CD8-positive, alpha-beta memory T cell (primary cell): Measurements from ENCODE around the gene NT5C2. TPM values are rescaled to one million over a fixed set of nuclear protein-coding genes. Genes with fewer than 3 reads are reported as not detected.

ENCODE experiments used
- CTCF ChIA-PET: fragments of 350-600 bp; sonication (Branson Sonifier 250); formaldehyde crosslinking; loops from one replicate; lab custom pipeline; 2021; ENCODE audit warnings: antibody characterized with exemption; lab: Charles Lee
- POLR2A ChIA-PET: fragments of 350-600 bp; sonication (Branson Sonifier 250); formaldehyde crosslinking; loops from one replicate; lab custom pipeline; 2021; ENCODE audit warnings: antibody characterized with exemption; lab: Charles Lee
- DNase-seq, 5 donors: peaks; one replicate each; pipeline versions ENCODE4 v3.0.0 to v3.0.0-alpha.2; 2020 to 2022; ENCODE audit warnings: mixed read lengths in 1 of 5
- H3K27ac ChIP-seq: one replicate; pipeline ENCODE4 v1.7.0; 2013; ENCODE audit warnings: low read depth, mild to moderate bottlenecking, low read length, moderate library complexity
- H3K27me3 ChIP-seq: 2 replicates; pipeline ENCODE4 v1.7.0; 2013; ENCODE audit warnings: low read length, mild to moderate bottlenecking; ENCODE audit not compliant: insufficient read depth, poor library complexity, severe bottlenecking
- H3K36me3 ChIP-seq: 2 replicates; pipeline ENCODE4 v1.7.0; 2013; ENCODE audit warnings: mild to moderate bottlenecking, low read length, moderate library complexity; ENCODE audit not compliant: insufficient read depth
- H3K4me1 ChIP-seq: 2 replicates; pipeline ENCODE4 v1.7.0; 2013; ENCODE audit warnings: mild to moderate bottlenecking, low read length, moderate library complexity; ENCODE audit not compliant: insufficient read depth
- H3K4me3 ChIP-seq: 2 replicates; pipeline ENCODE4 v1.7.0; 2013; ENCODE audit warnings: mild to moderate bottlenecking, low read length
- H3K9me3 ChIP-seq: 2 replicates; pipeline ENCODE4 v1.7.0; 2013; ENCODE audit warnings: mild to moderate bottlenecking, low read length
- H3K27ac Mint-ChIP-seq, 8 donors: one replicate each; pipeline ENCODE4 v1.8.0; 2020 to 2021; ENCODE audit warnings: mixed read lengths in 8 of 8, mild to moderate bottlenecking in 6 of 8, inconsistent platforms in 3 of 8, moderate library complexity in 3 of 8
- H3K27me3 Mint-ChIP-seq, 2 donors: one replicate each; pipeline ENCODE4 v1.8.0; 2020 to 2021; ENCODE audit warnings: mixed read lengths in 2 of 2, mild to moderate bottlenecking in 1 of 2, moderate library complexity in 1 of 2
- H3K36me3 Mint-ChIP-seq, 3 donors: one replicate each; pipeline ENCODE4 v1.8.0; 2020 to 2021; ENCODE audit warnings: mixed read lengths in 3 of 3, inconsistent platforms in 1 of 3, mild to moderate bottlenecking in 1 of 3
- H3K4me1 Mint-ChIP-seq, 3 donors: one replicate each; pipeline ENCODE4 v1.8.0; 2020 to 2021; ENCODE audit warnings: mixed read lengths in 3 of 3, inconsistent platforms in 1 of 3, mild to moderate bottlenecking in 1 of 3
- H3K4me3 Mint-ChIP-seq, 7 donors: one replicate each; pipeline ENCODE4 v1.8.0; 2020 to 2021; ENCODE audit warnings: mixed read lengths in 7 of 7, mild to moderate bottlenecking in 6 of 7, moderate library complexity in 4 of 7, inconsistent platforms in 2 of 7
- H3K9me3 Mint-ChIP-seq, 5 donors: one replicate each; pipeline ENCODE4 v1.8.0; 2020 to 2022; ENCODE audit warnings: mixed read lengths in 5 of 5, mild to moderate bottlenecking in 3 of 5, moderate library complexity in 2 of 5, inconsistent platforms in 1 of 5
- polyA plus RNA-seq: library from polyadenylated mRNA; unstranded; fragments of 300-500 nt; fragmentation: Illumina TruSeq; gene quantifications from one replicate; pipeline ENCODE4 v1.2.3, GENCODE V29; 2021
- total RNA-seq, 2 experiments: library from RNA; stranded (reverse); gene quantifications; one replicate each; pipeline ENCODE4 v1.2.3, GENCODE V29; 2021

NT5C2 gene
- total and polyA plus RNA-seq, 3 experiments from 2014 or later: 45.9 to 59.8 (median 49.7) TPM

DNA sequence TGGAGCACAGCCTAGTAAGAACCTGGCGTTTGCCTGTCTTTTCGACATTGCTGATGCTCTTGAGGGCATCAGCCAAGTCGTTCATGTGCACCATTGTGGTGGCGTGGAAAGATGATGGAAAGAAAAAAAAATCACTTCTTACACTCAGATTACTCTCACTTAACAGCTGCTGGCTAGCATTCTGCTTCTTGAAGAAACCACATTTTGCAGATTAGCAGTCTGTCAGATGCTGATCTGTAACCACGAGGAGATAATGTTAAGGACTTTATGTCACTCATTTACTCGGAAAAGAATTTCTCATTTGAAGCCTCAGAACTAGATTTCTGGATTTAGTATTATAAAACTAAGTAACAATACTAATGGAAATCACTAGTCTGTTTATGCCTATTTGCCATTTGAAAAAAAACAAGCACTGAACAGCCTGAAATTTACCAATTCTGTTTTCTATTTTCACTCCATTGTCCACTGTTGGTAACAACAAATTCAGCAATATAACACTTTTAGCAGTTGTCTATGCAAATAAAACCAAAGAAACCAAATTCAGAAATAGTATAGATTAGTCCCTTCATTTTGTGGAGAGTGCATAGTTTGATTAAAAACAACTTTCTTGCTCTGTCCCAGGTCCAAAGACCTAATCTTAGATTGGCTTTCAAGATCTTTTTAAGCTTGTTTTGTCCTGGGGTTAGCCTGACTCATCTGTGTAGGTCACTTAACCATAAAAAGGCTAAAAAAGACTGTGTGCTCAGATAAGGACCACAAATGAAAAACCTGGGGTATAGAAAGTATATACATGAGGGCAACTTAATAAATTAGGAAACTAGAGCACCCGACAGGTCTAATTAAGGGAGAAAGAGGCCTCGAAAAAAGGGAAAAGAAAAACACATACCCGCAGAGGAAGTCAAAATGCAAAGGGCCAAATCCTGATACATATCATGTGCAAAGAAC is 67.5 kb downstream of the NT5C2 start:
- H3K4me3 Mint-ChIP-seq: no peak overlapping the region
- H3K27me3 Mint-ChIP-seq: no peaks in the 10 kb centered on the region
- Histone ChIP-seq H3K27me3 (no peaks in the 10 kb centered on the region), H3K9me3 (no peaks in the 10 kb centered on the region), H3K4me3 (no peak overlapping the region), H3K36me3 (no peaks in the 10 kb centered on the region), H3K27ac (no peak overlapping the region), H3K4me1 (no peaks in the 10 kb centered on the region)
- ChIA-PET CTCF (no interaction called here), POLR2A (no interaction called here)
- peaks cover 8 to 51% (median 25%) of the 10 kb centered on the region in 3 donors for H3K4me1 Mint-ChIP-seq
- no peak for DNase-seq
- H3K9me3 Mint-ChIP-seq: no peaks in the 10 kb centered on the region
- peak overlapping the region in 3 of 8 donors; percentile 1 to 76 (median 12) for H3K27ac Mint-ChIP-seq
- H3K36me3 Mint-ChIP-seq: peaks cover 2 to 24% (median 6%) of the 10 kb centered on the region in 3 donors

DNA sequence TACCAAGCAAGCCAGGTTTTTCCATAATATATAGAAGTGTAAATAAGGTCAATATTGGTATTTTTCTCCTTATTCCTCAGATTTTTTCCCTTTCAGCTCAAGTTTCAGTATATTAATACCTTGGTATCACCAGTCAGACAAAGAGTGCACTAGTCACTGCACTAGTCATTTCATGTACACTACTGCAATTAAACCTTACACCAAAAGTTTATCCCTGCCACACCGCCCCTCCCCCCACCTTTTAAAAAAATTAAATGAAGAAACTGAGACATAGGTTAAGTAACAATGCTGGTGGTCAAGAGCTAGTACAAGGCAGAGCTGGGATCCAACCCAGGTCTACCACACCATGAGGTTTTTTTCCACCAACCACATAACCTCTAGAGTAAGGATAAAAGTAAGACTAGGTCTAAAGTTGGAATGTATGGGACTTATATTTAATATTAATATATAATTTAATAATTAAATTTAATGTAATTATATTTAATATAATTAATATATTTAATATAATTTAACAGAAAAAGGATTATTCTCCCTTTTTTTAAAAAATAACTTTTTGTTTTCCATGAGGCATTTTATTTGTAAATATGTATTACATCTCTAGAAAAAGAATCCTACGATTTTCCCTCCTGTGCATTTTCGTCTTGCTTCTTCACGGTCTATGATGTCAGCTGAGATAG is 68.5 kb downstream of the NT5C2 start:
- H3K27me3 ChIP-seq: no peaks in the 10 kb centered on the region
- H3K27ac Mint-ChIP-seq: no peak overlapping the region
- no peak overlapping the region for H3K27ac ChIP-seq
- peaks cover 8 to 55% (median 25%) of the 10 kb centered on the region in 3 donors for H3K4me1 Mint-ChIP-seq
- H3K9me3 ChIP-seq: no peaks in the 10 kb centered on the region
- ChIA-PET CTCF (interaction anchor here (0.8 kb wide), 1 partner anchor 8 kb away, joined by 3 read pairs; no protein-coding TSS in a partner anchor), POLR2A (no interaction called here)
- no peak overlapping the region for H3K4me3 ChIP-seq
- no peaks in the 10 kb centered on the region for H3K27me3 Mint-ChIP-seq
- H3K36me3 Mint-ChIP-seq: peaks cover 0 to 22% (median 4%) of the 10 kb centered on the region in 3 donors
- H3K36me3 ChIP-seq: no peaks in the 10 kb centered on the region
- no peaks in the 10 kb centered on the region for H3K9me3 Mint-ChIP-seq
- no peaks in the 10 kb centered on the region for H3K4me1 ChIP-seq
- DNase-seq: no peak
- H3K4me3 Mint-ChIP-seq: no peak overlapping the region

GRCh38 chr10:103123282-103124024 is 69.6 kb downstream of the NT5C2 start:
- CTCF ChIA-PET: no interaction called here
- Histone ChIP-seq H3K9me3 (no peaks in the 10 kb centered on the region), H3K27me3 (no peaks in the 10 kb centered on the region), H3K4me3 (no peak overlapping the region), H3K27ac (no peak overlapping the region), H3K36me3 (no peaks in the 10 kb centered on the region), H3K4me1 (no peaks in the 10 kb centered on the region)
- H3K27ac Mint-ChIP-seq: peak overlapping the region in 3 of 8 donors; percentile 6 to 23 (median 12)
- POLR2A ChIA-PET: no interaction called here
- peaks cover 8 to 60% (median 25%) of the 10 kb centered on the region in 3 donors for H3K4me1 Mint-ChIP-seq
- H3K9me3 Mint-ChIP-seq: no peaks in the 10 kb centered on the region
- H3K27me3 Mint-ChIP-seq: no peaks in the 10 kb centered on the region
- H3K4me3 Mint-ChIP-seq: no peak overlapping the region
- peaks cover 0 to 22% (median 4%) of the 10 kb centered on the region in 3 donors for H3K36me3 Mint-ChIP-seq
- DNase-seq: no peak

DNA sequence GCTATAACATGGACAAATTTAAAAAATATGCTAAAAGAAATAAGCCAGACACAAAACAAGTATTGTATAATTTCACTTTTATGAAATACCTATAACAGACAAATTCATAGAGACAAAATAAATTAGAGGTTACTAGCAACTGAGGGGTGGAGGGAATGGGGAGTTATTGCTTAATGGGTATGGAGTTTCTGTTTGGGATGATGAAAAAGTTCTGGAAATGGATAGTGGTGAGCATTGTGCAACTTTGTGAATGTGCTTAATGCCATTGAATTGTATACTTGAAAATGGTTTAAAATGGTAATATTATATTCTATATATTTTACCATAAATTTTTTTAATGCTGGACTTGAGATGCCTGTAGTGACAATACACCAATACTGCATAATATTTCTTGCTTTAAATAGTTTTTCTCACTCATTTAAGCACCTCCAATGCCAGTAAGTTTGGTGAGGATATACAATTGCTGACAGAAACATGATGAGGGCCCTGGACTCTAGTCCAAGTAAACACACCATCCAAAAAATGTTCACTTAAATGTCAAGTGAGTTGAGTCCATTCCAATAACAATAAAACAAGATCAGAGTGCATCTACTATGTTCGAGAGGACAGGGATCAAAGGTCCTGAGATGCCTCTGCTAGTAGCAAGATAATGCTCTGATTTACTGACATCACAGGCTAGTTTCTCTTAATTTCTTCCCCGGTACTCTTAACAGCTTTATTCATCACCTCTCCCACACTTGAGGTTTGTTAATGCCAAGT is 71.9 kb downstream of the NT5C2 start:
- no peaks in the 10 kb centered on the region for H3K9me3 Mint-ChIP-seq
- H3K4me1 ChIP-seq: no peaks in the 10 kb centered on the region
- ChIA-PET POLR2A (no interaction called here), CTCF (no interaction called here)
- H3K4me3 ChIP-seq: no peak overlapping the region
- no peaks in the 10 kb centered on the region for H3K27me3 Mint-ChIP-seq
- no peaks in the 10 kb centered on the region for H3K36me3 ChIP-seq
- no peak overlapping the region for H3K4me3 Mint-ChIP-seq
- DNase-seq: no peak
- no peak overlapping the region for H3K27ac ChIP-seq
- no peaks in the 10 kb centered on the region for H3K9me3 ChIP-seq
- H3K4me1 Mint-ChIP-seq: peaks cover 4 to 53% (median 23%) of the 10 kb centered on the region in 3 donors
- H3K27me3 ChIP-seq: no peaks in the 10 kb centered on the region
- H3K27ac Mint-ChIP-seq: peak overlapping the region in 1 of 8 donors; percentile 63
- peaks cover 0 to 15% (median 1%) of the 10 kb centered on the region in 3 donors for H3K36me3 Mint-ChIP-seq

DNA sequence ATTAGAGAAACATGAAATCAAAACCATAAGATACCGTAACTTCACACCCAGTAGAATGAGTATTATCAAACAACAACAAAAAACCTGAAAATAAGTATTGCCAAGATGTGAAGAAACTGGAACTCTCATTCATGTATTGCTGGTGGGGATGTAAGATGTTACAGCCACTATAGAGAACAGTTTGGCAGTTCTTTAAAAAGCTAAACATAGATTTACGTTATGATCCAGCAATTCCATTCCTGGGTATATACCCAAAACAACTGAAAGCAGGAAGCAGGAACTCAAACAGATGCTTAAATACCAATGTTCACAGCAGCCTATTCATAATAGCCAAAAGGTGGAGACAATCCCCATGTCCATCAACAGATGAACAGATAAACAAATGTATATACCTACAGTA is 72.5 kb downstream of the NT5C2 start:
- H3K9me3 Mint-ChIP-seq: no peaks in the 10 kb centered on the region
- H3K27ac ChIP-seq: no peak overlapping the region
- no peak overlapping the region for H3K4me3 ChIP-seq
- no peak for DNase-seq
- H3K27me3 ChIP-seq: no peaks in the 10 kb centered on the region
- H3K4me1 ChIP-seq: no peaks in the 10 kb centered on the region
- ChIA-PET POLR2A (no interaction called here), CTCF (no interaction called here)
- peaks cover 2 to 46% (median 18%) of the 10 kb centered on the region in 3 donors for H3K4me1 Mint-ChIP-seq
- no peaks in the 10 kb centered on the region for H3K36me3 ChIP-seq
- no peak overlapping the region for H3K4me3 Mint-ChIP-seq
- no peaks in the 10 kb centered on the region for H3K27me3 Mint-ChIP-seq
- H3K9me3 ChIP-seq: no peaks in the 10 kb centered on the region
- peaks cover 0 to 10% (median 0%) of the 10 kb centered on the region in 3 donors for H3K36me3 Mint-ChIP-seq
- H3K27ac Mint-ChIP-seq: no peak overlapping the region

DNA sequence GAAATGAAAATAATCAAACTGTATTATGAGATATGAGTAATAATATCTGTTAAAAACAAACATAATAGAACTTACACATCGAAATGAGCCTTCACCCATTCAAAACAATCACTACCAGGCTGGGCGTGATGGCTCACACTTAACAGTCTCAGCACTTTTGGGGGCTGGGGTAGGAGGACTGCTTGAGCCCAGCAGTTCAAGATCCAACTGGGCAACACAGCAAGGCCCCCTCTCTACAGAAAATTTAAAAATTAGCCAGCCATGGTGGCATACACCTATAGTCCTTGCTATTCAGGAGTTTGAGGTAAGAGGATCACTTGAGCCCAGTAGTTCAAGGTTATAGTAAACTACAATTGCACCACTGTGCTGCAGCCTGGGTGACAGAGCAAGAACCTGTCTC is 75.8 kb downstream of the NT5C2 start:
- no peaks in the 10 kb centered on the region for H3K36me3 ChIP-seq
- no peak overlapping the region for H3K4me3 ChIP-seq
- H3K27ac ChIP-seq: no peak overlapping the region
- Mint-ChIP-seq H3K4me3 (no peak overlapping the region), H3K9me3 (no peaks in the 10 kb centered on the region), H3K4me1 (peaks cover 6 to 40% (median 12%) of the 10 kb centered on the region in 3 donors), H3K27me3 (no peaks in the 10 kb centered on the region), H3K27ac (peak overlapping the region in 1 of 8 donors; percentile 3), H3K36me3 (peaks cover 0 to 7% (median 0%) of the 10 kb centered on the region in 3 donors)
- no peak for DNase-seq
- H3K4me1 ChIP-seq: no peaks in the 10 kb centered on the region
- no peaks in the 10 kb centered on the region for H3K9me3 ChIP-seq
- no peaks in the 10 kb centered on the region for H3K27me3 ChIP-seq
- ChIA-PET POLR2A (no interaction called here), CTCF (no interaction called here)

DNA sequence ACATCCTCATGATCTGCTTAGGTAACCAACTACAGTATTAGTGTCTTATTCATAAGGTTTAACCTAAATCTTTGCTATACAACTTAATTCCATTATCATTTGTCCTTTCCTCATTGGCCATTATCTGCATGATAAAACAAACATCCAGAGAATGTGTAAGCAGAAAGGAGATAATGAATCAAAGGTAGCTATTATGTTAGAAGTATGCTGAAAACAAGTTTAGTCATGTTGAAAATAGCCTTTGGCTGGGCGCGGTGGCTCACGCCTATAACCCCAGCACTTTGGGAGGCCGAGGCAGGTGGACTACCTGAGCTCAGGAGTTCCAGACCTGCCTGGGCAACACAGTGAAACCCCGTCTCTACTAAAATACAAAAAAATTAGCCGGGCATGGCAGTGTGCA is 78.2 kb downstream of the NT5C2 start:
- Mint-ChIP-seq H3K4me3 (no peak overlapping the region), H3K36me3 (peaks cover 0 to 18% (median 5%) of the 10 kb centered on the region in 3 donors), H3K9me3 (no peaks in the 10 kb centered on the region), H3K4me1 (peaks cover 7 to 35% (median 16%) of the 10 kb centered on the region in 3 donors), H3K27me3 (no peaks in the 10 kb centered on the region), H3K27ac (no peak overlapping the region)
- ChIA-PET POLR2A (no interaction called here), CTCF (no interaction called here)
- Histone ChIP-seq H3K27ac (no peak overlapping the region), H3K36me3 (no peaks in the 10 kb centered on the region), H3K27me3 (no peaks in the 10 kb centered on the region), H3K4me1 (no peaks in the 10 kb centered on the region), H3K4me3 (no peak overlapping the region), H3K9me3 (no peaks in the 10 kb centered on the region)
- DNase-seq: no peak
